Fibroblast of the conjunctiva (primary cell): Measurements from ENCODE around the gene GID8.

Experiments used
- DNase-seq: peaks from one replicate; pipeline ENCODE4 v3.0.0-alpha.2; 2010; ENCODE audit warnings: low read depth

The GID8 gene

DNA sequence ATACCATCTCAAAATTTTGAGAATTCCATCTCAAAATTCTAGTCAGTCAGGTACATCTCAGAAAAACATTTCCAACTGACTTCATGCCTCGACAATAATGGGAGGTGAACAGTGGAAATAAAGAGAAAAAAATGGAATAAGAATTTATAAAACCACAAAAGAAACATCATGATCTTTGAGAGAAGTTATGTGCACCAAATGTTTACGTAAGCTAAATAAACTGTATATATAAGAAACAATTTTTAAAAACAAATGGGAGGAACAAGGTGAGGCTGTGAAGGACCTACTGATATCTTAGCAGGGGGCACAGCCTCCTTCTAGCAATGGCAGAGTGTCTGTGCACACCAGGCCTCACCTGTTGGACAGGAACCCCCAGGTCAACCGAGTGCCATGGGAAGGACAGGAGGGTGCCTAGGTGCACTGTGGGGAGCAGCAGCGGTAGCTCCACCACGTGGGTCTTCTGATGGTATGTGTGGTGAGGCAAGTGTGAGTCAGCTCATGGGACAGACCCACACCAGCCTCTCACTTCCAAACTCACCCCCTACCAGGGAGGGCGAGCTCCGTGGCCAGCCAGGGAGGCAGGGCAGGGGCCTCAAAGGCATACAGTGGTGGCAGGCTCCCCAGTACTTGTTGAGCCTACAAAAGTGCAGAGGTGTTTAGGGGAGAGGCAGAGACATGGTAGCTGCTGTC is 34.9 kb upstream of the GID8 start:
- DNase-seq, result no peak

- DNase-seq, result no peak
These were observed 32.3 kb upstream of the GID8 start for GRCh38 chr20:62905536-62906117.

DNA sequence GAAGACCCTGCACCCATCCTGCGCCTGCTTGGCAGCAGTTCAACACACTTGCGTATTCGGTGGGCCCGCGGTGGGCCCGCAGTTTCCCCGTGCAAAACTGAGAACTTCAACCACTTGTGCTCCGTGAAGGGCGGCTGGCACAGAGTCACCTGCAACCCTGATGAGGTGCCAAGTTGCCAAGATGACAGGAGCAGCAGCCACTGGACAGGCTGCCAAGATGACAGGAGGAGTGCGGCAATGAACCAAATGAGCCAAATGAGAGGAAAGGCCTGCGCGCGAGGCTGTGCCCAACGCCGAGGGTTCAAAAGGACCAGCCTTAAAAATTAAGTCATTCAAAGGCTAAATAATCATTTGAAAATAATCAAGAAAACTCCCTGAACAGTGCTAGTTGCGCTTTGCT is 31.7 kb upstream of the GID8 start:
- DNase-seq, result no peak

GRCh38 chr20:62906647-62907375 is 31.1 kb upstream of the GID8 start:
- no peak for DNase-seq

GRCh38 chr20:62907384-62908317 is 30.3 kb upstream of the GID8 start:
- no peak for DNase-seq

DNA sequence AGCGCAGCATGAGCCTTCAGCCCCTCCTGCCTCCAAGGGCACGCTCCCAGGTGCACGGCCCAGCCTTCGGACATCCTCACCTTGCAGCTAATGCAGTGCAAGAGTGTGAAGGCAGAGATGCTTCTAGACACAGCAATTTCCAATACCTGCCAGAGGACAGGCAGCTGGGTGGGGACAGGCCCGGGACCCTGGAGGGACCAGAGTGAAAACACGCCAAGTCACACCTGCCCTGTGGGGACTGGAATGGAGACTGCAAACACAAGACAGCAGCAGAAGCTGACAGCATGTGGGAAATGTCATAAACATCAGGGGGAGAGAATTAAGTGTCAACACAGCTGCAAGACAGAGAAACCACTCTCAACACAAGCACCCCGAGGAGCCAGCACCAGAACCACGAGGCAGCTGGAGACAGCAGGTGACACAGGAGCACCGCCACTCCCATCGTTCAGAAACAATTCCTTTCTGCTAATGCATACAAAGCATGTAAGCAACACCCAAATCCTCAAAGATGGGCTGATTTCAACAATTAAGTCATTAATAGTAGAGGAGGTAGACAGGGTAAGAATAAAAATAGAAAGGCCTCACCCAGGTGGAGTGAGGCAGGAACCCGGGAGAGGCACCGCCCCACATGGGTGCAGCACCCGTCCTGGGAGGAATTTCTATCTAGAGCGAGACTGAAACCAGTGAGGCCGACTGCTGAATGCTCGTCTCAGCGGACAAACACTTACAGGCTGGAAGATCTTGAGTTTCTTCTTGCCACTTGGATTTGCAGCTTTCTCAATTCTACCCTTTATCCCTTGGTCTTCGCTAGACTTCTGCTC is 28.8 kb upstream of the GID8 start:
- DNase-seq, result no peak

- no peak for DNase-seq
These were observed 27.7 kb upstream of the GID8 start for GRCh38 chr20:62910217-62910766.

DNA sequence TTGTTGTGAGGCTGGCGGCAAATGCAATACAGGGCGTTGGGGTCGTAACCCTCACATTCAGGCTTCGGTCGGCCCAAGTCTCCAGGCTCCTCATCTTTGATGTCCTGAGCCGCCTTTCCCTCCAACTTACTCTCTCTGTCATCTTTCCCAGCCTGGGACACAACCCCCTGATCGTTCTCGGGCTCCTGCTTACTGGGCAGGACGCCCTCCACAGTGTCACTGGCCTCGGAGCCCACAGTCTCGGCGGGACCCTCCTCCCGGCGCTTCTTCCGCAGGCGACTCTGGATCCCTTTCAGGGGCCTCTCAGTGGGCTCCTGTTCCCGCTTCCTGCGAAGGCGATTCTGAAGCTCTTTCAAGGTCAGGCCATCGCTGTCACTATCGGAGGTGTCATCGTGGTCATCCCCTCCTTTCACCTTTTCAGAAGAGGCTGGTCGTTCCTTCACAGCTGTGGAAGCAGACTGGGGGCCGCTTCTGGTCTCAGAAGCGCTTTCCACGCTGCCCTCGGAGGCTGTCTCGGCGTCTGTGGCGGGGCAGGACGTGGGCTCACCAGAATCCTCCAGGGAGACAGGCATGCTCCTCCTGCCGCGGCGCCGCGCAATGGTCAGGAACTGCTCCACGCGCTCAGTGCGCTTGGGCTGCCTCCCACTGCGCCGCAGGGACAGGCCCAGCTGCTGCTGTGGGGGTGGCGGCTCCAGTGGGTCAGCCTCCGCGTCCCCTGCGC is 27.0 kb upstream of the GID8 start:
- DNase-seq, result no peak

DNA sequence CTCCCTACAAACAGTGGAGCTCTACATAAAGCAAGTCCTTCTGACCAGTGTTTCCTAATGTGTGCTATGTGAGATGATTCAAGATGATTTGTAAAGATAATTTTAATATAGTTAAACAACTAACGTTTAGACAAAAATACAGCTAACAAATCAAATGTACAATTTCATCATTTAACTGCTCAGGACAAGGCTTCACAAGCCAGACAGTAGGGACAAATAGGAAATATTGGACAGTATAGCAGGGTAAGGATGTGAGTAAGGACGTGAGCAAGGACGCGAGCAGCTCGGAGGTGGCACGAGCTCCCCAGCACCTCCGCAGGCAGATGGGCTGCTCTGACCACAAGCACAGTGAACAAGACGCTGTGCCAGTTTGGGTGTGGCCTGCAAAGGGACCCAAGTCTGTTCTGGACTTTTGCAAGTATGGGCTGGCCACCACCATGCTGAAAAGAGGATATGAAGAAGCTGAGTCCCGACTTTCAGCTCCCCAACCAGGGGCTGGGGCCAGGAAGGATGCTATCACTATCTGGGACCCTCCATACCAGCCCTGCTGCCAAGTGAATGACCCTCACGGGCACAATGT is 26.2 kb upstream of the GID8 start:
- no peak for DNase-seq

- DNase-seq, result no peak
These were observed 24.8 kb upstream of the GID8 start for GRCh38 chr20:62913043-62913630.

- DNase-seq, result no peak
These were observed 23.5 kb upstream of the GID8 start for GRCh38 chr20:62914436-62914835.

DNA sequence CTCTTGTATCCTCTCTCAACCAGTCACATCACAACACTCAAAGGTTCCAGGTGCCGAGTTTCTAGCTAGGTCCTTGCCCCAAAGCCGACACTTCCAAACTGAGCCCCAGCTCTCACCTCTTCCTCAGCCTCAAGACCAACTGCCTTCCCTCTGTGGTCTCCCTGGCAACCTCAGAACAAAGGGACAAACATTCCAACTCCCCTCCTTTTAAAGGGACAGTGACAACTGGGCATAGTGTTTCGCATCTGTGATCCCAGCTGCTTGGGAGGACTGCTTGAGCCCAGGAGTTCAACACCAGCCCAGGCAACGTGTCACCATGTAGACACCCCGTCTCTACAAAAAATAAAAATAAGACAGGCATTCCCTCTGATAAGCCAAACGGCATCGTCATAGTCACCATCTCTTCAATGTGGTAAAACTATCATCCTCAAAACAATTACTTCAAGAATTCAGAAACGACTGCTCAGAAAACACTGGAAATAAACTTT is 22.9 kb upstream of the GID8 start:
- DNase-seq, result no peak

- no peak for DNase-seq
These were observed 21.1 kb upstream of the GID8 start for GRCh38 chr20:62916703-62917476.

DNA sequence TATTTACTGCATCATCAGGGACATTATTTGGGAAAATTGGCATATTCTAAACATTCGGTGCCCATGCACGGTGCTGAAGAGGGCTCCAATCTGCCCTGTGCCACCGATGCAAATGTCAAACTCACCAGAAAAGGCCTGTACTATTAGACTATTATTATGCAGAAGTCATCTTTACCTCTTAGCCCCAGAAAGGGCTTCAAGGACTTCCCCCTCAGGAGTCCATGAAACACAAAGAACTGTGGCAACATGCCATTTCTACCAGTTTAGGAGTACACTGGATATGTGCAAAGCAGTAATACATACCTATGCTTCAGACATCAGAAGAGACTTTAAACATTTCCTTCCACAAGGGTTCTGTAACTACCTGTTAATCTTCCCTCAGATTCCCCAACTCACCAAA is 20.2 kb upstream of the GID8 start:
- no peak for DNase-seq

DNA sequence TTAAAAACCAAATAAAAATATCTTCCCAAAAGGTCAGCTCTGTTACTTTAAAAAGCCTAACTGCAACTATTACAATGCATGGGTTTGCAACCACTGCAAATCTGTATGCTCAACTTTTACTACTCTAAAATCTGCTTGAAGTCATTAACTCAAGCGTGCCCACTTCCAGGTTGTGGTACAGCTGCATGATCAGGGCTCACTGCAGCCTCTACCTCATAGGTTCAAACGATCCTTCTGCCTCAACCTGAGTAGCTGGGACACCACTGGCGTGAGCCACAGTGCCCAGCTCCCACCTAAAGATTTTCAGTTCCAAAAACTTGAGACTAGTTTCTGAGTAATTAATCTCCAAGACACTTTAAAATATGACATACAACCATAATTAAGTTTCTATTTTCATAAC is 19.8 kb upstream of the GID8 start:
- no peak for DNase-seq

- no peak for DNase-seq
These were observed 19.1 kb upstream of the GID8 start for GRCh38 chr20:62918831-62919230.

DNA sequence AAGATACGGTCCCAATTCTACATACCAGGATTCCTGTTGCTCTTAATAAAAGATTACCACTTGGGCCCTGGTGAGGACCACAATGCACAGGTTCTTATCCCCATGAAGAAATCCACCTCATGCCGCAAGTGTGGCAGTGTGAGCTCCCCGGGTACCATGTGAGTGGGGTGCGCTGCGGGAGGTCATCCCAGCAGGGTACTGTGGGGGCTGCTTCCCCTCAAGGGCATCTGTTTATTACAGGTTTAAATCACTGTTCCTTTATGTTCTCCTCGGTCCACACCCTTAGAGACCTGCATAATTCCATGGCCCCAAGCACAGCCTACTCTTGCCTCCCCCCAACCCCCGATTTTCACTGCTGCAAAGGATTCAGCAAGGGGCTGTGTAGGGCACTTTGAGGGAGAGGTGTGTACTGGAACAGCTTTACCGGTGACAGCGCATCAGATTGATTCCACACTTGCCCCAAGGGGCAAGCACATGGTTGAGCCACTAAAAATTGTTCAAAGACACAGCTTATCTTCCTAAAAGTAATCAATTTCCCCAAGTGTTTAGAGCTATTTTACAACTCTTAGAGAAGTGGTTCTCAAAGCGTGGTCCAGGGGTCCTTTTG is 17.8 kb upstream of the GID8 start:
- DNase-seq, result no peak

DNA sequence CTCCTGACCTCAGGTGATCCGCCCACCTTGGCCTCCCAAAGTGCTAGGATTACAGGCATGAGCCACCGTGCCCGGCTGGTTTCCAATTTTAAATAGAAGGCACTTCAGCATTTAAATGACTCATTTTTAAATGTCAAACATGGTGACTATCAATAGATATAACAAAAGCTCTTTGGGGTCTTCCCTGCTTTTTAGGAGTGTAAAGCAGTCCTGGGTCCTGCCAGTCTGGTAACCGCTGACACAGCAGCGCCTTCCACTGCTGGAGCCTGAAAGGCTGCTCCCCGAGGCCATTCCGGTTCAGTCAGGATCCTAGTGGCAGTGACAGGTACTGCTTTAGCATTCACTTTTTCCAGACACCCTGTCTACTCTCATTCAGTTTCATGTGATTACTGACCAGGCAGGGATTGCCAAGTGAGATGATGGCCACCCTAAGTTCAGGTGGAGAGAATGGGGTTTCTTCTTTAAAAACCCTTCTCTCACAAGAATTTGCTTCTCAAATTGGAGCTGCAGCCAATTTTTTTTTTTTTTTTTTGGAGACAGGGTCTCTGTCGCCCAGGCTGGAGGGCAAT is 16.7 kb upstream of the GID8 start:
- no peak for DNase-seq
